ENCODE measurements around the gene GPR68.
A peak's percentile ranks its signal among the peaks of the same experiment; 100 is the strongest.

Gene GPR68

GRCh38 chr14:91265404-91265803, 20.9 kb upstream of the GPR68 start:
- peaks cover 6 to 34% (median 21%) of the 10 kb centered on the region in 3 experiments for H3K27me3 ChIP-seq (ENCODE audit: control insufficient read depth in 3 of 3, insufficient read depth in 3 of 3, low read depth in 1 of 3, low read length in 3 of 3)
- DNase-seq (ENCODE audit: low spot score), result no peak
- no peak overlapping the region for H2BK12ac ChIP-seq (ENCODE audit: low read length)
- H2AK5ac ChIP-seq (ENCODE audit: low read depth, low read length), result peak overlapping the region; percentile 32
- H3K27ac ChIP-seq (replicated peaks; ENCODE audit: low read length), result no peak overlapping the region
- no peak overlapping the region for H2BK120ac ChIP-seq (ENCODE audit: low read depth, low read length)
- H2AFZ ChIP-seq (ENCODE audit: low read length), result no peak overlapping the region
- WGBS, 2 donors (ENCODE audit: extremely low coverage in 2 of 2, insufficient read length in 2 of 2, insufficient replicate concordance in 1 of 2), result no CpG with 5 or more reads among the region's 7 CpGs
- no peak overlapping the region for H4K8ac ChIP-seq (ENCODE audit: low read depth, low read length)
- H3K36me3 ChIP-seq (replicated peaks in 1 of 2; ENCODE audit: control insufficient read depth in 2 of 2, insufficient read depth in 2 of 2, low read length in 2 of 2), result peaks cover 2 to 3% of the 10 kb centered on the region in 2 donors
- peak overlapping the region; percentile 84 for H3K18ac ChIP-seq (ENCODE audit: low read length)
- peak overlapping the region; percentile 63 for H2BK15ac ChIP-seq (ENCODE audit: low read length)
- H4K91ac ChIP-seq (ENCODE audit: low read depth, low read length, poor library complexity), result no peak overlapping the region
- H3K4ac ChIP-seq (ENCODE audit: low read length), result no peak overlapping the region
- no peak overlapping the region for H2BK5ac ChIP-seq (ENCODE audit: low read length)
- no peak overlapping the region for H3K23ac ChIP-seq (ENCODE audit: low read depth, low read length, poor library complexity)
- peaks cover 0 to 4% of the 10 kb centered on the region in 2 donors for H3K9me3 ChIP-seq (replicated peaks in 1 of 2; ENCODE audit: control insufficient read depth in 2 of 2, insufficient read depth in 1 of 2, low read depth in 1 of 2, low read length in 2 of 2)
- no peak overlapping the region for H3K14ac ChIP-seq (ENCODE audit: low read length)
- no peak overlapping the region for H3K4me3 ChIP-seq (ENCODE audit: low read length in 2 of 2)
- H3K4me2 ChIP-seq (ENCODE audit: insufficient read depth, low read length, poor library complexity, severe bottlenecking), result no peak overlapping the region
- peaks cover 4 to 8% of the 10 kb centered on the region in 2 donors for H3K4me1 ChIP-seq (ENCODE audit: control insufficient read depth in 2 of 2, insufficient read depth in 1 of 2, low read depth in 1 of 2, low read length in 2 of 2)
- peaks cover 4% of the 10 kb centered on the region for H3K79me1 ChIP-seq (ENCODE audit: low read depth, low read length)
- no peak overlapping the region for H3K9ac ChIP-seq (ENCODE audit: low read depth, low read length, poor library complexity)

GRCh38 chr14:91264151-91265150, 19.9 kb upstream of the GPR68 start:
- peak overlapping the region; percentile 10 for H2BK5ac ChIP-seq (ENCODE audit: low read length)
- H3K4ac ChIP-seq (ENCODE audit: low read length), result no peak overlapping the region
- peak overlapping the region; percentile 92 for H3K18ac ChIP-seq (ENCODE audit: low read length)
- DNase-seq (ENCODE audit: low spot score), result no peak
- H3K4me3 ChIP-seq (ENCODE audit: low read length in 2 of 2), result peak overlapping the region; percentile 15 to 75
- no peak overlapping the region for H2BK12ac ChIP-seq (ENCODE audit: low read length)
- no peak overlapping the region for H4K91ac ChIP-seq (ENCODE audit: low read depth, low read length, poor library complexity)
- H3K4me2 ChIP-seq (ENCODE audit: insufficient read depth, low read length, poor library complexity, severe bottlenecking), result peak overlapping the region; percentile 61
- H2BK15ac ChIP-seq (ENCODE audit: low read length), result peak overlapping the region; percentile 63
- peaks cover 3% of the 10 kb centered on the region for H3K79me1 ChIP-seq (ENCODE audit: low read depth, low read length)
- H3K27ac ChIP-seq (replicated peaks; ENCODE audit: low read length), result no peak overlapping the region
- peak overlapping the region; percentile 32 for H2AK5ac ChIP-seq (ENCODE audit: low read depth, low read length)
- H2AFZ ChIP-seq (ENCODE audit: low read length), result peak overlapping the region; percentile 84
- no CpG with 5 or more reads among the region's 69 CpGs for WGBS, 2 donors (ENCODE audit: extremely low coverage in 2 of 2, insufficient read length in 2 of 2, insufficient replicate concordance in 1 of 2)
- H3K36me3 ChIP-seq (replicated peaks in 1 of 2; ENCODE audit: control insufficient read depth in 2 of 2, insufficient read depth in 2 of 2, low read length in 2 of 2), result no peaks in the 10 kb centered on the region
- peaks cover 6 to 34% (median 21%) of the 10 kb centered on the region in 3 experiments for H3K27me3 ChIP-seq (ENCODE audit: control insufficient read depth in 3 of 3, insufficient read depth in 3 of 3, low read depth in 1 of 3, low read length in 3 of 3)
- H4K8ac ChIP-seq (ENCODE audit: low read depth, low read length), result peak overlapping the region; percentile 58
- peak overlapping the region; percentile 80 for H3K9ac ChIP-seq (ENCODE audit: low read depth, low read length, poor library complexity)
- peaks cover 4 to 7% of the 10 kb centered on the region in 2 donors for H3K4me1 ChIP-seq (ENCODE audit: control insufficient read depth in 2 of 2, insufficient read depth in 1 of 2, low read depth in 1 of 2, low read length in 2 of 2)
- peak overlapping the region; percentile 69 for H3K23ac ChIP-seq (ENCODE audit: low read depth, low read length, poor library complexity)
- peaks cover 0 to 4% of the 10 kb centered on the region in 2 donors for H3K9me3 ChIP-seq (replicated peaks in 1 of 2; ENCODE audit: control insufficient read depth in 2 of 2, insufficient read depth in 1 of 2, low read depth in 1 of 2, low read length in 2 of 2)
- peak overlapping the region; percentile 90 for H2BK120ac ChIP-seq (ENCODE audit: low read depth, low read length)
- H3K14ac ChIP-seq (ENCODE audit: low read length), result peak overlapping the region; percentile 66

GRCh38 chr14:91263329-91263728, 18.8 kb upstream of the GPR68 start:
- no peak overlapping the region for H2BK15ac ChIP-seq (ENCODE audit: low read length)
- H3K4me1 ChIP-seq (ENCODE audit: control insufficient read depth in 2 of 2, insufficient read depth in 1 of 2, low read depth in 1 of 2, low read length in 2 of 2), result peaks cover 4 to 7% of the 10 kb centered on the region in 2 donors
- no peak overlapping the region for H3K23ac ChIP-seq (ENCODE audit: low read depth, low read length, poor library complexity)
- no CpG with 5 or more reads among the region's 2 CpGs for WGBS, 2 donors (ENCODE audit: extremely low coverage in 2 of 2, insufficient read length in 2 of 2, insufficient replicate concordance in 1 of 2)
- H3K9ac ChIP-seq (ENCODE audit: low read depth, low read length, poor library complexity), result no peak overlapping the region
- no peak overlapping the region for H3K18ac ChIP-seq (ENCODE audit: low read length)
- peaks cover 6 to 34% (median 21%) of the 10 kb centered on the region in 3 experiments for H3K27me3 ChIP-seq (ENCODE audit: control insufficient read depth in 3 of 3, insufficient read depth in 3 of 3, low read depth in 1 of 3, low read length in 3 of 3)
- peaks cover 3% of the 10 kb centered on the region for H3K79me1 ChIP-seq (ENCODE audit: low read depth, low read length)
- no peak overlapping the region for H2BK5ac ChIP-seq (ENCODE audit: low read length)
- H3K4me2 ChIP-seq (ENCODE audit: insufficient read depth, low read length, poor library complexity, severe bottlenecking), result no peak overlapping the region
- no peak overlapping the region for H2BK12ac ChIP-seq (ENCODE audit: low read length)
- no peak overlapping the region for H3K14ac ChIP-seq (ENCODE audit: low read length)
- no peak overlapping the region for H4K91ac ChIP-seq (ENCODE audit: low read depth, low read length, poor library complexity)
- H3K27ac ChIP-seq (replicated peaks; ENCODE audit: low read length), result no peak overlapping the region
- no peak overlapping the region for H2AFZ ChIP-seq (ENCODE audit: low read length)
- no peak overlapping the region for H3K4ac ChIP-seq (ENCODE audit: low read length)
- no peak for DNase-seq (ENCODE audit: low spot score)
- H2BK120ac ChIP-seq (ENCODE audit: low read depth, low read length), result no peak overlapping the region
- no peaks in the 10 kb centered on the region for H3K36me3 ChIP-seq (replicated peaks in 1 of 2; ENCODE audit: control insufficient read depth in 2 of 2, insufficient read depth in 2 of 2, low read length in 2 of 2)
- no peak overlapping the region for H3K4me3 ChIP-seq (ENCODE audit: low read length in 2 of 2)
- H4K8ac ChIP-seq (ENCODE audit: low read depth, low read length), result no peak overlapping the region
- H3K9me3 ChIP-seq (replicated peaks in 1 of 2; ENCODE audit: control insufficient read depth in 2 of 2, insufficient read depth in 1 of 2, low read depth in 1 of 2, low read length in 2 of 2), result peaks cover 0 to 4% of the 10 kb centered on the region in 2 donors
- H2AK5ac ChIP-seq (ENCODE audit: low read depth, low read length), result no peak overlapping the region

GRCh38 chr14:91261986-91262549, 17.6 kb upstream of the GPR68 start:
- Histone ChIP-seq H3K27me3 (ENCODE audit: control insufficient read depth in 3 of 3, insufficient read depth in 3 of 3, low read depth in 1 of 3, low read length in 3 of 3) (peaks cover 6 to 34% (median 21%) of the 10 kb centered on the region in 3 experiments), H3K79me1 (ENCODE audit: low read depth, low read length) (no peaks in the 10 kb centered on the region), H3K4me2 (ENCODE audit: insufficient read depth, low read length, poor library complexity, severe bottlenecking) (no peak overlapping the region), H2AK5ac (ENCODE audit: low read depth, low read length) (no peak overlapping the region), H3K23ac (ENCODE audit: low read depth, low read length, poor library complexity) (no peak overlapping the region), H3K14ac (ENCODE audit: low read length) (no peak overlapping the region), H3K4ac (ENCODE audit: low read length) (no peak overlapping the region), H3K9ac (ENCODE audit: low read depth, low read length, poor library complexity) (no peak overlapping the region), H3K18ac (ENCODE audit: low read length) (no peak overlapping the region), H2BK15ac (ENCODE audit: low read length) (no peak overlapping the region), H2AFZ (ENCODE audit: low read length) (no peak overlapping the region), H2BK12ac (ENCODE audit: low read length) (no peak overlapping the region), H2BK5ac (ENCODE audit: low read length) (no peak overlapping the region), H3K27ac (replicated peaks; ENCODE audit: low read length) (no peak overlapping the region), H2BK120ac (ENCODE audit: low read depth, low read length) (no peak overlapping the region), H4K91ac (ENCODE audit: low read depth, low read length, poor library complexity) (no peak overlapping the region), H4K8ac (ENCODE audit: low read depth, low read length) (no peak overlapping the region), H3K9me3 (replicated peaks in 1 of 2; ENCODE audit: control insufficient read depth in 2 of 2, insufficient read depth in 1 of 2, low read depth in 1 of 2, low read length in 2 of 2) (peaks cover 0 to 4% of the 10 kb centered on the region in 2 donors), H3K4me1 (ENCODE audit: control insufficient read depth in 2 of 2, insufficient read depth in 1 of 2, low read depth in 1 of 2, low read length in 2 of 2) (peaks cover 10 to 13% of the 10 kb centered on the region in 2 donors), H3K4me3 (ENCODE audit: low read length in 2 of 2) (no peak overlapping the region), H3K36me3 (replicated peaks in 1 of 2; ENCODE audit: control insufficient read depth in 2 of 2, insufficient read depth in 2 of 2, low read length in 2 of 2) (no peaks in the 10 kb centered on the region)
- DNase-seq (ENCODE audit: low spot score), result no peak
- no CpG with 5 or more reads among the region's 11 CpGs for WGBS, 2 donors (ENCODE audit: extremely low coverage in 2 of 2, insufficient read length in 2 of 2, insufficient replicate concordance in 1 of 2)
